BE2C (cell line): ENCODE results near the gene CAMTA1.

Experiments used
- DNase-seq: peaks from one replicate; pipeline ENCODE4 v3.0.0-alpha.2; 2020
- H3K27me3 ChIP-seq: fragments of 250-450 bp; sonication (Bioruptor Pico); 2 replicates; pipeline ENCODE4 v1.5.1; 2020; ENCODE audit warnings: mild to moderate bottlenecking
- H3K36me3 ChIP-seq: fragments of 250-450 bp; sonication (Bioruptor Pico); 2 replicates; pipeline ENCODE4 v1.5.1; 2020; ENCODE audit warnings: mild to moderate bottlenecking
- H3K4me1 ChIP-seq: fragments of 250-450 bp; sonication (Bioruptor Pico); 2 replicates; pipeline ENCODE4 v1.5.1; 2020
- H3K4me3 ChIP-seq: 2 replicates; pipeline ENCODE4 v1.5.1; 2011; ENCODE audit warnings: low read depth, low read length
- H3K9me3 ChIP-seq: fragments of 250-450 bp; sonication (Bioruptor Pico); 2 replicates; pipeline ENCODE4 v1.5.1; 2020
- CTCF ChIP-seq: IDR thresholded peaks from 2 replicates; pipeline ENCODE4 v1.5.1; 2012; ENCODE audit warnings: mild to moderate bottlenecking, low read depth, low read length

Gene CAMTA1

GRCh38 chr1:7652515-7653098, 867.4 kb downstream of the CAMTA1 start:
- Histone ChIP-seq H3K36me3 (no peaks in the 10 kb centered on the region), H3K9me3 (no peaks in the 10 kb centered on the region), H3K4me1 (peaks cover under 1% of the 10 kb centered on the region; the same call in 1 of the 2 replicates), H3K4me3 (no peak overlapping the region), H3K27me3 (no peaks in the 10 kb centered on the region)
- no peak for TF ChIP-seq CTCF
- DNase-seq = no peak

GRCh38 chr1:7654725-7655124, 869.5 kb downstream of the CAMTA1 start:
- Histone ChIP-seq H3K4me1 (no peaks in the 10 kb centered on the region), H3K27me3 (no peaks in the 10 kb centered on the region)
- TF ChIP-seq CTCF = no peak

GRCh38 chr1:7655354-7655753, 870.1 kb downstream of the CAMTA1 start:
- Histone ChIP-seq H3K9me3 (no peaks in the 10 kb centered on the region), H3K27me3 (no peaks in the 10 kb centered on the region), H3K4me1 (no peaks in the 10 kb centered on the region), H3K4me3 (no peak overlapping the region), H3K36me3 (no peaks in the 10 kb centered on the region)
- TF ChIP-seq CTCF = no peak
- DNase-seq = no peak

More at GRCh38 chr1:7654725-7655124, 869.5 kb downstream of the CAMTA1 start:
- DNase-seq = no peak
- Histone ChIP-seq H3K36me3 (no peaks in the 10 kb centered on the region), H3K9me3 (no peaks in the 10 kb centered on the region), H3K4me3 (no peak overlapping the region)

- Histone ChIP-seq H3K4me3 (no peak overlapping the region), H3K9me3 (no peaks in the 10 kb centered on the region), H3K4me1 (no peaks in the 10 kb centered on the region), H3K36me3 (no peaks in the 10 kb centered on the region), H3K27me3 (no peaks in the 10 kb centered on the region)
- TF ChIP-seq CTCF = no peak
- no peak for DNase-seq
These were observed 871.4 kb downstream of the CAMTA1 start for GRCh38 chr1:7656557-7657215.

GRCh38 chr1:7657287-7658016, 872.2 kb downstream of the CAMTA1 start:
- H3K27me3 ChIP-seq = no peaks in the 10 kb centered on the region
- TF ChIP-seq CTCF = no peak
- H3K4me1 ChIP-seq = no peaks in the 10 kb centered on the region
- no peak overlapping the region for H3K4me3 ChIP-seq
- no peaks in the 10 kb centered on the region for H3K36me3 ChIP-seq
- H3K9me3 ChIP-seq = no peaks in the 10 kb centered on the region
- no peak for DNase-seq

GRCh38 chr1:7658099-7658498, 872.8 kb downstream of the CAMTA1 start:
- H3K9me3 ChIP-seq = no peaks in the 10 kb centered on the region
- no peak for DNase-seq
- TF ChIP-seq CTCF = no peak
- no peaks in the 10 kb centered on the region for H3K27me3 ChIP-seq
- H3K36me3 ChIP-seq = no peaks in the 10 kb centered on the region
- no peak overlapping the region for H3K4me3 ChIP-seq
- H3K4me1 ChIP-seq = no peaks in the 10 kb centered on the region
